H9 (cell line): ENCODE measurements around the gene CPM. TPM values are rescaled to one million over a fixed set of nuclear protein-coding genes. Genes with fewer than 3 reads are reported as not detected.

Experiments used
- DNase-seq: peaks from one replicate; pipeline ENCODE4 v3.0.0-alpha.2; 2017
- H2AFZ ChIP-seq: one replicate; pipeline ENCODE4 v1.6.1; 2013; ENCODE audit warnings: mild to moderate bottlenecking, low read length, control low read depth, moderate library complexity
- H2AK5ac ChIP-seq: 2 replicates; pipeline ENCODE4 v1.6.1; 2013; ENCODE audit warnings: low read length, control low read depth, mixed read lengths; ENCODE audit not compliant: insufficient read length
- H2BK120ac ChIP-seq: one replicate; pipeline ENCODE4 v1.6.1; 2013; ENCODE audit warnings: low read depth, mild to moderate bottlenecking, low read length, control low read depth, inconsistent platforms; ENCODE audit not compliant: poor library complexity, severe bottlenecking
- H2BK12ac ChIP-seq: 2 replicates; pipeline ENCODE4 v1.6.1; 2013; ENCODE audit warnings: low read length, control low read depth, mixed read lengths, low read depth; ENCODE audit not compliant: insufficient read length
- H2BK15ac ChIP-seq: 2 replicates; pipeline ENCODE4 v1.6.1; 2013; ENCODE audit warnings: low read depth, low read length, control low read depth
- H2BK20ac ChIP-seq: one replicate; pipeline ENCODE4 v1.6.1; 2013; ENCODE audit warnings: low read depth, mild to moderate bottlenecking, low read length, control low read depth, inconsistent platforms; ENCODE audit not compliant: poor library complexity, severe bottlenecking
- H2BK5ac ChIP-seq: 2 replicates; pipeline ENCODE4 v1.6.1; 2013; ENCODE audit warnings: low read length, control low read depth, mixed read lengths; ENCODE audit not compliant: insufficient read length
- H3K14ac ChIP-seq: 2 replicates; pipeline ENCODE4 v1.6.1; 2013; ENCODE audit warnings: low read length, control low read depth; ENCODE audit not compliant: insufficient read depth
- H3K18ac ChIP-seq: 2 replicates; pipeline ENCODE4 v1.6.1; 2013; ENCODE audit warnings: low read depth, mild to moderate bottlenecking, mixed read lengths, low read length, control low read depth; ENCODE audit not compliant: insufficient read length
- H3K23ac ChIP-seq: 2 replicates; pipeline ENCODE4 v1.6.1; 2013; ENCODE audit warnings: low read length, control low read depth, mixed read lengths, low read depth; ENCODE audit not compliant: insufficient read length
- H3K23me2 ChIP-seq: 2 replicates; pipeline ENCODE4 v1.6.1; 2013; ENCODE audit warnings: low read depth, mild to moderate bottlenecking, mixed read lengths, low read length, control low read depth; ENCODE audit not compliant: insufficient read length, poor library complexity, severe bottlenecking
- H3K27ac ChIP-seq: 2 replicates; pipeline ENCODE4 v1.5.1; 2013; ENCODE audit warnings: low read length, control low read depth, mixed read lengths, low read depth; ENCODE audit not compliant: insufficient read length
- H3K27me3 ChIP-seq: 2 replicates; pipeline ENCODE4 v1.6.1; 2013; ENCODE audit warnings: low read length, control low read depth, inconsistent platforms; ENCODE audit not compliant: insufficient read depth
- H3K4ac ChIP-seq: 2 replicates; pipeline ENCODE4 v1.6.1; 2013; ENCODE audit warnings: low read depth, mild to moderate bottlenecking, control low read depth, inconsistent platforms, low read length, moderate library complexity
- H3K4me1 ChIP-seq: 2 replicates; pipeline ENCODE4 v1.6.1; 2013; ENCODE audit warnings: low read length, control low read depth, inconsistent platforms; ENCODE audit not compliant: insufficient read depth
- H3K4me2 ChIP-seq: 2 replicates; pipeline ENCODE4 v1.6.1; 2013; ENCODE audit warnings: low read length, control low read depth, mixed read lengths; ENCODE audit not compliant: insufficient read length, insufficient read depth
- H3K56ac ChIP-seq: 2 replicates; pipeline ENCODE4 v1.6.1; 2013; ENCODE audit warnings: low read depth, mild to moderate bottlenecking, mixed read lengths, low read length, control low read depth; ENCODE audit not compliant: insufficient read length
- H3K79me1 ChIP-seq: 2 replicates; pipeline ENCODE4 v1.6.1; 2013; ENCODE audit warnings: low read depth, mild to moderate bottlenecking, moderate library complexity, low read length, control low read depth, inconsistent platforms; ENCODE audit not compliant: insufficient read depth, poor library complexity, severe bottlenecking
- H3K79me2 ChIP-seq: 2 replicates; pipeline ENCODE4 v1.6.1; 2013; ENCODE audit warnings: low read length, control low read depth, inconsistent platforms; ENCODE audit not compliant: insufficient read depth
- H3K9ac ChIP-seq: 2 replicates; pipeline ENCODE4 v1.6.1; 2013; ENCODE audit warnings: low read length, control low read depth, mixed read lengths; ENCODE audit not compliant: insufficient read length; ENCODE audit errors: extremely low read depth
- H3K9me3 ChIP-seq: one replicate; pipeline ENCODE4 v1.6.1; 2013; ENCODE audit warnings: low read depth, low read length, inconsistent platforms; ENCODE audit not compliant: control insufficient read depth
- H3T11ph ChIP-seq: one replicate; pipeline ENCODE4 v1.6.1; 2013; ENCODE audit warnings: mild to moderate bottlenecking, low read length, control low read depth, inconsistent platforms
- H4K20me1 ChIP-seq: one replicate; pipeline ENCODE4 v1.6.1; 2013; ENCODE audit not compliant: control insufficient read depth, insufficient read length, insufficient read depth
- H4K5ac ChIP-seq: 2 replicates; pipeline ENCODE4 v1.6.1; 2013; ENCODE audit warnings: low read depth, mild to moderate bottlenecking, mixed read lengths, low read length, control low read depth; ENCODE audit not compliant: insufficient read length
- H4K8ac ChIP-seq: replicated peaks from 2 replicates; pipeline ENCODE4 v1.6.1; 2013; ENCODE audit warnings: low read length, control low read depth, mixed read lengths, low read depth; ENCODE audit not compliant: insufficient read length
- H4K91ac ChIP-seq: 2 replicates; pipeline ENCODE4 v1.6.1; 2013; ENCODE audit warnings: low read depth, mild to moderate bottlenecking, moderate library complexity, mixed read lengths, low read length, control low read depth; ENCODE audit not compliant: insufficient read length
- H3K27ac Mint-ChIP-seq, 3 experiments: 2 replicates in 2 of 3; 3 replicates in 1 of 3; pipeline ENCODE4 v1.8.0; 2020 to 2021; ENCODE audit warnings: mixed read lengths in 3 of 3, mild to moderate bottlenecking in 1 of 3, moderate library complexity in 1 of 3
- H3K27me3 Mint-ChIP-seq: 2 replicates; pipeline ENCODE4 v1.8.0; 2021; ENCODE audit warnings: low read depth, mild to moderate bottlenecking, moderate library complexity, mixed read lengths
- H3K36me3 Mint-ChIP-seq, 3 experiments: 2 replicates in 2 of 3; 3 replicates in 1 of 3; pipeline ENCODE4 v1.8.0; 2020 to 2021; ENCODE audit warnings: low read depth in 3 of 3, mixed read lengths in 3 of 3; ENCODE audit not compliant: insufficient read depth in 1 of 3
- H3K4me1 Mint-ChIP-seq, 2 experiments: 2 replicates each; pipeline ENCODE4 v1.8.0; 2020; ENCODE audit warnings: mixed read lengths in 2 of 2
- H3K4me3 Mint-ChIP-seq, 2 experiments: 2 replicates in 1 of 2; 3 replicates in 1 of 2; pipeline ENCODE4 v1.8.0; 2020 to 2021; ENCODE audit warnings: mild to moderate bottlenecking in 2 of 2, mixed read lengths in 2 of 2, moderate library complexity in 1 of 2
- H3K9me3 Mint-ChIP-seq, 2 experiments: 2 replicates in 1 of 2; 3 replicates in 1 of 2; pipeline ENCODE4 v1.8.0; 2020; ENCODE audit warnings: mild to moderate bottlenecking in 2 of 2, mixed read lengths in 2 of 2, moderate library complexity in 1 of 2
- WGBS: extraction: QIAGEN DNeasy Blood & Tissue Kit; methylation state at CpG from one replicate; pipeline ENCODE4 v1.1.7; 2013; ENCODE audit warnings: missing lambda C conversion rate, low lambda C conversion rate, mixed read lengths; ENCODE audit not compliant: insufficient read length; ENCODE audit errors: extremely low coverage; 5-methylcytosine and 5-hydroxymethylcytosine counted together
- total RNA-seq: library from RNA; stranded (reverse); gene quantifications from 2 replicates; pipeline ENCODE4 v1.2.1, GENCODE V29; 2021
- TF ChIP-seq, protein P1 (sequence below): fragments of 200-600 bp; sonication (generic); conservative IDR thresholded peaks from 3 replicates; pipeline ENCODE4 v1.8.0; 2021; ENCODE audit warnings: antibody characterized with exemption, mild to moderate bottlenecking

CPM gene
- total RNA-seq, 1 experiment from 2014 or later, result 1.2 TPM

DNA sequence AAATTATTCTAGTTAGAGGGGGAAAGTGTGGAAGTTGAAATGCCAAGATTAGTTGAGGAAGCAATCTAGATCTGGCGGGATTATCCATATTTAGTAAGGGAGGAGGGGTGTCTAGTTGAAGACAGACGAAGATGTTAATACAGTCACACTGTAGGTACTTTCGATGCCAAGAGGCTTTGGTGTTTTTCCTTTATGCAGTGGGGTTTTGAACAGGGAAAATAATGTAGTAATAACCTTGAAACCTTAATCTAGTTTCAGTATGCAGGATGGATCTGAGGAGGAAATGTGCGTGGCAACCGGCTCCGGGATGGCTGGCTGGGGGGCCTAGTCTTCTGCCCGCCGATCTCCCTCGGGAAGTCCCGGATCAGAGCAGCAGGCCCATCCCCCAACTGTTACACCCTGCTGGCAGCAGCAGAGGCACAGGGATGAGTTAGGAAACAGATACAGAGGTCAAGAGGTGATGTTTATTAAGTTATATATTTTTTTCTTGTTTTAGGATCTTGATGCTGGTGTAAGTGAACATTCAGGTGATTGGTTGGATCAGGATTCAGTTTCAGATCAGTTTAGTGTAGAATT lies 97.5 kb downstream of the CPM start:
- Histone ChIP-seq H3K14ac (no peak overlapping the region), H4K5ac (no peak overlapping the region), H3K4me1 (no peaks in the 10 kb centered on the region), H3K23ac (no peak overlapping the region), H3K27me3 (no peaks in the 10 kb centered on the region), H3K9me3 (no peaks in the 10 kb centered on the region), H3K27ac (no peak overlapping the region), H3K4me2 (no peak overlapping the region), H3K9ac (no peak overlapping the region), H2BK120ac (no peak overlapping the region), H2BK12ac (no peak overlapping the region), H2AK5ac (no peak overlapping the region), H3K79me2 (no peaks in the 10 kb centered on the region), H3T11ph (no peak overlapping the region), H4K91ac (no peak overlapping the region), H3K23me2 (no peaks in the 10 kb centered on the region), H4K8ac (no peak overlapping the region), H3K18ac (no peak overlapping the region), H2AFZ (no peak overlapping the region), H2BK5ac (no peak overlapping the region), H3K4ac (no peak overlapping the region), H2BK20ac (no peak overlapping the region), H2BK15ac (no peak overlapping the region), H3K79me1 (no peaks in the 10 kb centered on the region), H3K56ac (no peak overlapping the region), H4K20me1 (no peaks in the 10 kb centered on the region)
- no CpG with 5 or more reads among the region's 10 CpGs for WGBS
- Mint-ChIP-seq H3K27ac (peak overlapping the region in 1 of 3 experiments; percentile 75; a peak in 2 of 7 replicates), H3K9me3 (no peaks in the 10 kb centered on the region), H3K27me3 (no peaks in the 10 kb centered on the region), H3K36me3 (peaks cover 30 to 81% (median 61%) of the 10 kb centered on the region in 3 experiments), H3K4me1 (peaks cover 7 to 27% of the 10 kb centered on the region in 2 experiments), H3K4me3 (no peak overlapping the region)
- TF ChIP-seq, protein P1, sequence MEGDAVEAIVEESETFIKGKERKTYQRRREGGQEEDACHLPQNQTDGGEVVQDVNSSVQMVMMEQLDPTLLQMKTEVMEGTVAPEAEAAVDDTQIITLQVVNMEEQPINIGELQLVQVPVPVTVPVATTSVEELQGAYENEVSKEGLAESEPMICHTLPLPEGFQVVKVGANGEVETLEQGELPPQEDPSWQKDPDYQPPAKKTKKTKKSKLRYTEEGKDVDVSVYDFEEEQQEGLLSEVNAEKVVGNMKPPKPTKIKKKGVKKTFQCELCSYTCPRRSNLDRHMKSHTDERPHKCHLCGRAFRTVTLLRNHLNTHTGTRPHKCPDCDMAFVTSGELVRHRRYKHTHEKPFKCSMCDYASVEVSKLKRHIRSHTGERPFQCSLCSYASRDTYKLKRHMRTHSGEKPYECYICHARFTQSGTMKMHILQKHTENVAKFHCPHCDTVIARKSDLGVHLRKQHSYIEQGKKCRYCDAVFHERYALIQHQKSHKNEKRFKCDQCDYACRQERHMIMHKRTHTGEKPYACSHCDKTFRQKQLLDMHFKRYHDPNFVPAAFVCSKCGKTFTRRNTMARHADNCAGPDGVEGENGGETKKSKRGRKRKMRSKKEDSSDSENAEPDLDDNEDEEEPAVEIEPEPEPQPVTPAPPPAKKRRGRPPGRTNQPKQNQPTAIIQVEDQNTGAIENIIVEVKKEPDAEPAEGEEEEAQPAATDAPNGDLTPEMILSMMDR, result no peak
- DNase-seq, result no peak
